Heart right ventricle (tissue), 16 donors: Measurements from ENCODE around the gene PDLIM7. TPM values are rescaled to one million over a fixed set of nuclear protein-coding genes. Genes with fewer than 3 reads are reported as not detected.

Experiments
- ATAC-seq, 8 donors: fragments of 200-7000 bp; cut with Tn5 transposase; one replicate each; pipeline ENCODE4 v1.9.1; 2020; ENCODE audit warnings: mild to moderate bottlenecking in 8 of 8, moderate library complexity in 8 of 8, moderate number of reproducible peaks in 1 of 8
- DNase-seq, 2 donors: peaks; one replicate each; pipeline ENCODE4 v3.0.0-alpha.2; 2020
- H3K27ac ChIP-seq, 10 donors: fragments of 200-600 bp; sonication (generic) in 2 of 10; one replicate each; pipeline versions ENCODE4 v1.5.0 to v1.8.0; 2020 to 2022; ENCODE audit warnings: mild to moderate bottlenecking in 3 of 10
- H3K27me3 ChIP-seq, 7 donors: fragments of 200-600 bp; one replicate each; pipeline ENCODE4 v1.8.0; 2021 to 2022; ENCODE audit warnings: mild to moderate bottlenecking in 2 of 7
- H3K36me3 ChIP-seq, 9 donors: fragments of 200-600 bp; sonication (generic) in 1 of 9; one replicate each; pipeline versions ENCODE4 v1.5.0 to v1.8.0; 2020 to 2022; ENCODE audit warnings: mild to moderate bottlenecking in 2 of 9
- H3K4me1 ChIP-seq, 9 donors: fragments of 200-600 bp; sonication (generic) in 1 of 9; one replicate each; pipeline versions ENCODE4 v1.5.0 to v1.8.0; 2020 to 2022; ENCODE audit warnings: mild to moderate bottlenecking in 4 of 9
- H3K4me3 ChIP-seq, 10 donors: fragments of 200-600 bp; sonication (generic) in 2 of 10; one replicate each; pipeline versions ENCODE4 v1.5.0 to v1.8.0; 2020 to 2022; ENCODE audit warnings: mild to moderate bottlenecking in 7 of 10, moderate library complexity in 2 of 10
- H3K9me3 ChIP-seq, 11 donors: fragments of 200-600 bp in 10 of 11; sonication (generic) in 2 of 11; one replicate each; pipeline versions ENCODE4 v1.5.0 to v1.8.0; 2013 to 2022; ENCODE audit warnings: mild to moderate bottlenecking in 2 of 11, control low read depth in 1 of 11, moderate library complexity in 1 of 11
- WGBS, 2 donors: extraction: QIAGEN DNeasy Blood & Tissue Kit; methylation state at CpG; one replicate each; pipeline ENCODE4 v1.1.7; 2013; ENCODE audit warnings: inconsistent platforms in 1 of 2; 5-methylcytosine and 5-hydroxymethylcytosine counted together
- intact Hi-C, 10 donors: fragments of 100-400 bp; cut with DNase I; formaldehyde crosslinking; loops; one replicate each; pipeline versions ENCODE4 v1.11.1 to v1.14.2; 2022
- polyA plus RNA-seq, 2 donors: library from polyadenylated mRNA; stranded (reverse); fragments of 200-250 nt; gene quantifications; one replicate each; pipeline ENCODE4 v1.2.3, GENCODE V29; 2013
- total RNA-seq, 10 donors: library from RNA; stranded (reverse); fragmentation: NEBNext Ultra II Directional in 3 of 10; extraction: Animal tissue kit (Norgen Biotek cat#: 25700) in 3 of 10; gene quantifications; one replicate each; pipeline versions ENCODE4 v1.2.1 to v1.2.4, GENCODE V29; 2021 to 2023
- TF ChIP-seq, protein P1 (sequence below), 9 donors: fragments of 200-600 bp; sonication (generic) in 2 of 9; IDR thresholded peaks; one replicate each; pipeline versions ENCODE4 v1.5.0 to v1.8.0; 2021 to 2022; ENCODE audit warnings: antibody characterized with exemption in 9 of 9, mild to moderate bottlenecking in 5 of 9, moderate library complexity in 1 of 9
- donor health status: Arrhythmogenic right ventricular cardiomyopathy.
- donor health status: ischemic (EF 13 %, LVEDD 7.1; RV severe dilation, severe dysfunction).
- donor health status: healthy with polysubstance abuse.
- donor health status: DM: no; HTN: yes; CAD: no.
- donor health status: DM: no; HTN: no; CAD: no.
- donor health status: ischemic (EF 25% LVEDD 6.9; RV normal size, moderate dysfunction).
- donor health status: ischemic (EF 25% LVEDD 5.7; RV mildly dilated, moderate dysfunction).
- donor health status: healthy.
- donor health status: DM: yes; HTN: yes; CAD: no.
- donor health status: Ischemic cardiomyopathy.
- donor health status: ischemic (EF 35%, LVEDD 5.7; RV mildly dilated, moderate dysfunction).
- donor health status: nonischemic (EF 11% LVEDD 7.7; RV severe dilation, severe dysfunction).
- donor health status: DM: yes; HTN: yes; CAD: no.
- donor health status: PGD.
- donor health status: ischemic (EF 29% LVEDD 5.4; RV normal size, mild dysfunction).
- donor health status: nonischemic (EF 23%, LVEDD 6.1; RV moderate dilation, normal function).

PDLIM7 gene
- total and polyA plus RNA-seq, 12 donors, result 32.5 to 131 (median 58.1) TPM

DNA sequence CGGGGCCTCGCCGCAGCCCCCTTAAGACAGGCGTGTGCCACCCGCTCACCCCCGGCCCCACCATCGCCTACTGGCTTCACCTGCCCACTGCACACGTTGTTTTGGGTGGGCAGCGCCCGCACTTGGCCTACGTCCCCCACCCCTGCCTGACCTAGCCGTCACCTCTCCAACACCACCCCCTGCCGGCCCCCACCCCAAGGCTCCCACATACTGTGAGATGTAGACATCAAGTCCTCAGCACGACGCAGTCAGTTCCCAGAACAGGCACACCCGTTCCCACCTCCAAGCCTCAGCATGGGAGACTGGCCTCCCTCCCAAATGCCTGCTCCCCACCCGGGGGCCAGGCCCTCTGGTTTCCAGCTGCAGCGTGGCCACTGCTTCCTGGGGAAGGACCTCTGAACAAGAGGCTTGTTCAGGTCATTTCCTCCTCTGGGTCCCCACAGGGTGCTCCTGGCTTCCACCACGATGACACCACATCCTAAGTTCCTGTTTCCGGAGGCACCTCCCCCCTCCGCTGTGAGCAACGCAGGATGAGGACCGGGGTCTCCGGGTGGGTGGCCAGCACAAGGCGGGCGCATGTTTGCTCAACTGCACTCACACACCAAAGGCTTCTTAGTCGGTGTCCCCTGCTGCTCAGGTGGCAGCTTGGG is 35.3 kb downstream of the PDLIM7 start:
- 59 to 70% methylated on average over 27 of the region's 27 CpGs for WGBS, 2 donors
- no peaks in the 10 kb centered on the region for H3K27me3 ChIP-seq
- intact Hi-C loops, result no loop called here
- peaks cover 0 to 65% (median 13%) of the 10 kb centered on the region in 9 donors for H3K36me3 ChIP-seq
- H3K27ac ChIP-seq, result peak overlapping the region; percentile 59 to 91 (median 81)
- ATAC-seq (peak; percentile 44 to 79 (median 67)), DNase-seq (peak; percentile 55 to 65)
- H3K4me3 ChIP-seq, result peak overlapping the region in 5 of 10 donors; percentile 12 to 34 (median 20)
- peaks cover 0 to 27% (median 12%) of the 10 kb centered on the region in 9 donors for H3K4me1 ChIP-seq
- H3K9me3 ChIP-seq, result peaks cover 0 to 9% (median 0%) of the 10 kb centered on the region in 11 donors
- TF ChIP-seq, protein P1, sequence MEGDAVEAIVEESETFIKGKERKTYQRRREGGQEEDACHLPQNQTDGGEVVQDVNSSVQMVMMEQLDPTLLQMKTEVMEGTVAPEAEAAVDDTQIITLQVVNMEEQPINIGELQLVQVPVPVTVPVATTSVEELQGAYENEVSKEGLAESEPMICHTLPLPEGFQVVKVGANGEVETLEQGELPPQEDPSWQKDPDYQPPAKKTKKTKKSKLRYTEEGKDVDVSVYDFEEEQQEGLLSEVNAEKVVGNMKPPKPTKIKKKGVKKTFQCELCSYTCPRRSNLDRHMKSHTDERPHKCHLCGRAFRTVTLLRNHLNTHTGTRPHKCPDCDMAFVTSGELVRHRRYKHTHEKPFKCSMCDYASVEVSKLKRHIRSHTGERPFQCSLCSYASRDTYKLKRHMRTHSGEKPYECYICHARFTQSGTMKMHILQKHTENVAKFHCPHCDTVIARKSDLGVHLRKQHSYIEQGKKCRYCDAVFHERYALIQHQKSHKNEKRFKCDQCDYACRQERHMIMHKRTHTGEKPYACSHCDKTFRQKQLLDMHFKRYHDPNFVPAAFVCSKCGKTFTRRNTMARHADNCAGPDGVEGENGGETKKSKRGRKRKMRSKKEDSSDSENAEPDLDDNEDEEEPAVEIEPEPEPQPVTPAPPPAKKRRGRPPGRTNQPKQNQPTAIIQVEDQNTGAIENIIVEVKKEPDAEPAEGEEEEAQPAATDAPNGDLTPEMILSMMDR (IDR thresholded peaks at IDR 0.05), result peak in 1 of 9 donors; percentile 6

DNA sequence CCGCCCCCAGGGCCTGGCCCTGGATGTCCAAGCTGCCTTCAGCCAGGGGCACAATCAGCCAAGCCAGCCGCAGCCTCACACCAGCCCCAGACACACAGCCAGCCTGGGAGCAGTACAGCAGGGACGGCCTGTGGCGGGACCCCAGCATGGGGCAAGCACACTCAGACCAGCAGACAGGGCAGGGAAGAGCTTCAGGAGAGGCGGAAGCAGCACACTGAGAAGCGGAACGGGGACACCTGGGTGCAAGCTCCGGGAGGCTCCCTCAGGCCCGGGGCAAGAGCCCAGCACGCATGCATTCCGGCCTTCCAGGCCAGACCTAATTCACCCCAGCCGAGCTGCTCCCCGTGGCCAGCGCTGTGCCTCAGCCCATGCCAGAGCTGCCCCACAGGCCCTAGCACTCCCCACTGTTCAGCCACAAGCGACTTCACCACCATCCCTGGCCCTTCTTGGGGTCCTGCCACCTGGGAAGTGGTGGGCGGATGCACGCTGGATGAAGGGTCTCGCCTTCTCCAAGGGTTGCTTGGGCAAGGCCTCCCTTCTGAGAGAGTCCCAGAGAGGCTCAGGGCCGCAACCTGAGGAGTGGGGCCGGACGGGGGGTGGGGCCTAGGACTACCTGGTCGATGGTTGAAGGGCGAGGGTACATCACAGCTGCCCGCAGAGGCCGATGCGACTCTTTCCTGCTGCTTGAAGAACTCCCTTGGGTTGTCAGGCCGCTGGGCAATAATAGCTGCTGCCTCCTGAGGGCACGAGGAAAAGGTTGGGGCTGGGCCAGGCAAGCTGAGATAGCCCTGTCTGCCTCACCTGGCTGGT is 37.4 kb downstream of the PDLIM7 start:
- DNase-seq, result no peak
- no peak overlapping the region for H3K27ac ChIP-seq
- peaks cover 0 to 8% (median 0%) of the 10 kb centered on the region in 7 donors for H3K27me3 ChIP-seq
- no peak for ATAC-seq
- peaks cover 0 to 50% (median 13%) of the 10 kb centered on the region in 9 donors for H3K36me3 ChIP-seq
- H3K4me3 ChIP-seq, result no peak overlapping the region
- TF ChIP-seq, protein P1 (IDR thresholded peaks at IDR 0.05), result no peak
- 93 to 95% methylated on average over 28 of the region's 28 CpGs for WGBS, 2 donors
- peaks cover 0 to 4% (median 0%) of the 10 kb centered on the region in 11 donors for H3K9me3 ChIP-seq
- peaks cover 1 to 46% (median 33%) of the 10 kb centered on the region in 9 donors for H3K4me1 ChIP-seq
- intact Hi-C loops, result loop anchor here in 5 of 10 donors (5.0 to 10.0 kb wide), 5 partner anchors 37 to 345 kb away; partner anchors contain the start of genes MXD3 (in 2 of the 5) and PDLIM7 (in 1 of the 5)

DNA sequence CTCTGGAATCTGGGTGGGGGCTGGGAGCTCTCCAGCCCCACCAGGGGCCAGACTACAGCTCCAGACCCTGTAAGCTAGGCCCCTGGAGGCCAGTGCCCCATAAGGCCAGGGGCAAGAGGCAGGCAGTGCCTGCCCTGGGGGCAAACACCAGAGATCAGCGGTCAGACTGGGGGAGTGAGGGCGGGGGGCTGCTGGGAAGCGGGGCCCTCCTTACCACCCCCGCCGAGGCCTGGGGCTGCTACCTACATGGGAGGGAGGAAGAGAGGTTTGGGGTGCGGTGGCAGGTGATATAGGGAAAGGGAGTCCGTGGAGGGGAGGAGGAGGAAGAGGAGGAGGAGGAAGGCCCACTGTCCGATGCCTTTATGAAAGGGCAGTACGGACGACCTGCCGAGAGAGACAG is 38.0 kb downstream of the PDLIM7 start:
- H3K36me3 ChIP-seq, result peaks cover 0 to 46% (median 13%) of the 10 kb centered on the region in 9 donors
- 91 to 93% methylated on average over 11 of the region's 11 CpGs for WGBS, 2 donors
- H3K9me3 ChIP-seq, result no peaks in the 10 kb centered on the region
- H3K4me1 ChIP-seq, result peaks cover 3 to 50% (median 37%) of the 10 kb centered on the region in 9 donors
- no peak overlapping the region for H3K27ac ChIP-seq
- no peak for ATAC-seq
- intact Hi-C loops, result loop anchor here in 5 of 10 donors (5.0 to 10.0 kb wide), 5 partner anchors 38 to 345 kb away; partner anchors contain the start of genes MXD3 (in 2 of the 5) and PDLIM7 (in 1 of the 5)
- no peak overlapping the region for H3K4me3 ChIP-seq
- TF ChIP-seq, protein P1 (IDR thresholded peaks at IDR 0.05), result no peak
- DNase-seq, result no peak
- peaks cover 0 to 10% (median 0%) of the 10 kb centered on the region in 7 donors for H3K27me3 ChIP-seq

DNA sequence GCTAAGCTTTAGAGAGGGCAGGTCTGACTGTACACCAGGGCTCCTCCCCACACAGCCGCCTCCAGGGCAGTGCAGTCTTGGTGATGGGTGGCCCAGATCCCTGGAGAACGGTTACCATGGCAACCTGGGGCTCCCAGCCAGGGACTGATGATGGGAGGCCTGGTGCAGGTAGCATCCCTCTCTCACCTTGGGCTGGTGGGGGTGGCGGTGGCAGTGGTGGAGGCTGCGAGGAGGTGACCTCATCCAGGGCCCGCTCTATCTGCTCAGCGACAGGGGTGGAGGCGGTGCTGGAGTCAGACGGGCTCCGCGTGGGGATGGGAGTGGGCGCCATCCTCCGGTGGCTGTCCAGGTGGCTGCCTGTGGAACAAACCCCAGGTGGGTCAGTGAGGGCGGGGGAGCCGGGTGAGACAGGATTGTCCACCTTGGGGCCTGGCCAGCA is 38.5 kb downstream of the PDLIM7 start:
- Histone ChIP-seq H3K4me3 (no peak overlapping the region), H3K27ac (no peak overlapping the region), H3K27me3 (peaks cover 0 to 13% (median 0%) of the 10 kb centered on the region in 7 donors), H3K9me3 (no peaks in the 10 kb centered on the region), H3K4me1 (peaks cover 7 to 54% (median 41%) of the 10 kb centered on the region in 9 donors), H3K36me3 (peaks cover 0 to 46% (median 13%) of the 10 kb centered on the region in 9 donors)
- ATAC-seq, result no peak
- DNase-seq, result no peak
- intact Hi-C loops, result loop anchor here in 5 of 10 donors (5.0 to 10.0 kb wide), 5 partner anchors 38 to 344 kb away; partner anchors contain the start of genes MXD3 (in 2 of the 5) and PDLIM7 (in 1 of the 5)
- WGBS, 2 donors, result 90 to 93% methylated on average over 14 of the region's 14 CpGs
- TF ChIP-seq, protein P1 (IDR thresholded peaks at IDR 0.05), result no peak
